K562 (cell line): ENCODE results near the gene SLC16A6. TPM values are rescaled to one million over a fixed set of nuclear protein-coding genes. Genes with fewer than 3 reads are reported as not detected.

ENCODE experiments used
- ATAC-seq: fragments of 200-7000 bp; cut with Tn5 transposase; 3 replicates; pipeline ENCODE4 v1.9.1; 2020; ENCODE audit warnings: moderate library complexity
- BruUV-seq: library from RNA; stranded (reverse); fragments of 400-500 nt; replicated peaks from 2 replicates; lab custom pipeline; 2021; lab: Mats Ljungman, UMichigan
- CTCF ChIA-PET: fragments of 300-600 bp; formaldehyde crosslinking; extraction: SDS; loops from one replicate; lab custom pipeline; 2021; ENCODE audit warnings: low intra/inter-chr PET ratio; lab: Yijun Ruan, JAX
- POLR2A ChIA-PET: fragments of 300-600, 350-650 bp; sonication (Branson Sonifier 250); formaldehyde crosslinking; extraction: SDS; loops from one replicate; lab custom pipeline; 2021; ENCODE audit warnings: antibody characterized with exemption, inconsistent platforms; lab: Yijun Ruan, JAX
- DNase-seq, 4 experiments: peaks; one replicate each; pipeline versions ENCODE4 v3.0.0 to v3.0.0-alpha.2; 2011 to 2018; ENCODE audit warnings: low spot score in 3 of 4, mixed read lengths in 3 of 4; ENCODE audit errors: extremely low read depth in 1 of 4
- FAIRE-seq: peaks from 2 replicates; lab custom pipeline; 2011; peaks lifted over from hg19 to GRCh38; lab: Jason Lieb, UNC
- H2AFZ ChIP-seq: 2 replicates; pipeline ENCODE4 v1.6.0; 2011; ENCODE audit warnings: low read depth, low read length, control low read depth, inconsistent platforms
- H3K27ac ChIP-seq: fragments of 200-600 bp; 3 replicates; pipeline ENCODE4 v1.8.0; 2011; ENCODE audit warnings: low read depth, mild to moderate bottlenecking, control low read depth, inconsistent platforms, low read length, moderate library complexity, mixed read lengths; ENCODE audit errors: extremely low read depth
- H3K27me3 ChIP-seq, 2 experiments: fragments of 300-600 bp in 1 of 2; 2 replicates in 1 of 2; 3 replicates in 1 of 2; pipeline versions ENCODE4 v1.6.0 to v1.8.0; 2011; ENCODE audit warnings: inconsistent platforms in 2 of 2, low read length in 2 of 2, mild to moderate bottlenecking in 1 of 2, mixed read lengths in 1 of 2, moderate library complexity in 1 of 2; ENCODE audit not compliant: control insufficient read depth in 2 of 2, insufficient read depth in 2 of 2
- H3K36me3 ChIP-seq: fragments of 300-600 bp; 3 replicates; pipeline ENCODE4 v1.8.0; 2011; ENCODE audit warnings: mild to moderate bottlenecking, low read length, inconsistent platforms; ENCODE audit not compliant: control insufficient read depth, insufficient read depth
- H3K4me1 ChIP-seq, 2 experiments: fragments of 200-600 bp in 1 of 2; replicated peaks in 1 of 2; 2 replicates in 1 of 2; 3 replicates in 1 of 2; pipeline versions ENCODE4 v1.5.1 to v1.8.0; 2011; ENCODE audit warnings: inconsistent platforms in 2 of 2, low read length in 2 of 2, mild to moderate bottlenecking in 1 of 2, mixed read lengths in 1 of 2, moderate library complexity in 1 of 2; ENCODE audit not compliant: control insufficient read depth in 2 of 2, insufficient read depth in 2 of 2
- H3K4me2 ChIP-seq: 2 replicates; pipeline ENCODE4 v1.6.1; 2011; ENCODE audit warnings: low read length, control low read depth, inconsistent platforms, mixed read lengths; ENCODE audit not compliant: insufficient read depth
- H3K4me3 ChIP-seq: fragments of 200-600 bp; sonication (generic), shearing (Covaris generic); 2 replicates; pipeline ENCODE4 v1.5.1; 2016; ENCODE audit warnings: control low read depth, inconsistent platforms
- H3K79me2 ChIP-seq: fragments of 200-600 bp; 3 replicates; pipeline ENCODE4 v1.8.0; 2011; ENCODE audit warnings: low read length, inconsistent platforms; ENCODE audit not compliant: control insufficient read depth, insufficient read depth
- H3K9ac ChIP-seq, 2 experiments: 2 replicates each; pipeline versions ENCODE4 v1.6.0 to v1.6.1; 2011; ENCODE audit warnings: low read depth in 2 of 2, low read length in 2 of 2, control low read depth in 1 of 2, inconsistent platforms in 1 of 2, mild to moderate bottlenecking in 1 of 2, mixed read lengths in 1 of 2; ENCODE audit not compliant: insufficient read depth in 1 of 2
- H3K9me1 ChIP-seq: one replicate; pipeline ENCODE4 v1.6.0; 2011; ENCODE audit warnings: inconsistent platforms, mild to moderate bottlenecking, low read length, moderate library complexity; ENCODE audit not compliant: control insufficient read depth, insufficient read depth
- H3K9me3 ChIP-seq: replicated peaks from 2 replicates; pipeline ENCODE4 v1.5.1; 2011; ENCODE audit warnings: low read depth, low read length, inconsistent platforms; ENCODE audit not compliant: control insufficient read depth, insufficient read depth
- H4K20me1 ChIP-seq: replicated peaks from 2 replicates; pipeline ENCODE4 v1.6.1; 2011; ENCODE audit warnings: low read length, inconsistent platforms, mixed read lengths; ENCODE audit not compliant: control insufficient read depth, insufficient read depth
- CHAMP1 ChIP-seq: fragments of 450-650 bp; IDR thresholded peaks from 2 replicates; pipeline ENCODE4 v1.6.1; 2016; ENCODE audit warnings: mild to moderate bottlenecking
- COPS2 ChIP-seq: fragments of 450-650 bp; conservative IDR thresholded peaks from 2 replicates; pipeline ENCODE4 v1.6.1; 2016; ENCODE audit warnings: mild to moderate bottlenecking, moderate library complexity
- ETV5 ChIP-seq: sonication (generic); formaldehyde crosslinking; IDR thresholded peaks from 2 replicates; pipeline ENCODE4 v1.4.0; 2020; ENCODE audit warnings: low read depth, mild to moderate bottlenecking, missing genetic modification reagents
- FOS ChIP-seq: IDR thresholded peaks from 3 replicates; pipeline ENCODE4 v1.6.1; 2011; ENCODE audit not compliant: insufficient read length; ENCODE audit errors: extremely low read depth
- FOXK1 ChIP-seq: sonication (generic); formaldehyde crosslinking; IDR thresholded peaks from 2 replicates; pipeline ENCODE4 v1.8.0; 2022; ENCODE audit warnings: missing genetic modification reagents, mild to moderate bottlenecking, borderline replicate concordance
- GABPB1 ChIP-seq: sonication (generic); formaldehyde crosslinking; IDR thresholded peaks from 2 replicates; pipeline ENCODE4 v1.8.0; 2022; ENCODE audit warnings: mild to moderate bottlenecking, missing genetic modification reagents
- GATAD2A ChIP-seq: fragments of 450-650 bp; IDR thresholded peaks from 2 replicates; pipeline ENCODE4 v1.6.1; 2017
- GTF2F1 ChIP-seq: IDR thresholded peaks from 2 replicates; pipeline ENCODE4 v1.6.1; 2011; ENCODE audit warnings: low read depth, low read length, improper control_type of control experiment
- MCM3 ChIP-seq: fragments of 450-650 bp; IDR thresholded peaks from 2 replicates; pipeline ENCODE4 v1.6.1; 2016
- MNT ChIP-seq, 2 experiments: fragments of 450-650 bp; conservative IDR thresholded peaks; 2 replicates each; pipeline ENCODE4 v1.6.1; 2017; ENCODE audit warnings: mild to moderate bottlenecking in 2 of 2, moderate library complexity in 2 of 2
- MTA3 ChIP-seq: fragments of 450-650 bp; formaldehyde crosslinking; IDR thresholded peaks from 2 replicates; pipeline ENCODE4 v1.6.1; 2017; ENCODE audit warnings: mild to moderate bottlenecking, borderline replicate concordance
- NELFE ChIP-seq: IDR thresholded peaks from 2 replicates; pipeline ENCODE4 v1.6.1; 2011; ENCODE audit warnings: mild to moderate bottlenecking; ENCODE audit not compliant: insufficient read depth, insufficient read length
- SAFB2 ChIP-seq: fragments of 200-400 bp; formaldehyde crosslinking; IDR thresholded peaks from 2 replicates; pipeline ENCODE4 v1.6.1; 2018; ENCODE audit warnings: borderline replicate concordance, low read length, low read depth, moderate library complexity; ENCODE audit not compliant: severe bottlenecking
- SNRNP70 ChIP-seq: fragments of 200-400 bp; formaldehyde crosslinking; optimal IDR thresholded peaks from 2 replicates; pipeline ENCODE3; 2017; ENCODE audit warnings: low read depth, low read length
- TCF15 ChIP-seq: fragments of 250-450 bp; sonication (Bioruptor Pico); IDR thresholded peaks from 2 replicates; pipeline ENCODE4 v1.8.0; 2022; ENCODE audit warnings: moderate library complexity, mild to moderate bottlenecking, inconsistent platforms
- ZBTB2 ChIP-seq: fragments of 450-650 bp; IDR thresholded peaks from 2 replicates; pipeline ENCODE4 v1.6.1; 2016; ENCODE audit warnings: antibody characterized with exemption
- ZC3H8 ChIP-seq: fragments of 450-650 bp; IDR thresholded peaks from 2 replicates; pipeline ENCODE4 v1.6.1; 2017
- ZFP36 ChIP-seq: fragments of 150-350 bp; IDR thresholded peaks from 2 replicates; pipeline ENCODE4 v1.6.1; 2018; ENCODE audit warnings: low read length, low read depth; ENCODE audit not compliant: partially characterized antibody
- ZNF143 ChIP-seq: sonication (generic); formaldehyde crosslinking; IDR thresholded peaks from 2 replicates; pipeline ENCODE4 v1.9.0; 2022; ENCODE audit warnings: mild to moderate bottlenecking, missing genetic modification reagents
- ZNF57 ChIP-seq: fragments of 450-650 bp; formaldehyde crosslinking; IDR thresholded peaks from 2 replicates; pipeline ENCODE4 v1.4.0; 2020; ENCODE audit warnings: mild to moderate bottlenecking, moderate library complexity
- WGBS: fragments of 100-300 bp; shearing (Covaris generic); methylation state at CpG from one replicate; pipeline ENCODE4 v1.1.6; 2016; ENCODE audit warnings: low coverage, mixed read lengths; ENCODE audit not compliant: insufficient coverage; ENCODE audit errors: missing lambda C conversion rate; 5-methylcytosine and 5-hydroxymethylcytosine counted together
- in situ Hi-C: fragments of 300-500 bp; cut with MboI; formaldehyde crosslinking; loops from 4 replicates; pipeline ENCODE4 v1.15.0; 2018; ENCODE audit warnings: inconsistent platforms, mixed read lengths
- intact Hi-C: fragments of 100-400 bp; cut with micrococcal nuclease; formaldehyde crosslinking; loops from 2 replicates; pipeline ENCODE4 v1.14.2; 2022
- polyA plus RNA-seq, 8 experiments: library from polyadenylated mRNA; depleted of rRNA in 4 of 8; stranded (reverse) in 5 of 8; unstranded in 3 of 8; fragments of >200 nt; fragmentation: Nextera tagmentation in 2 of 8; fragmentation: Illumina TruSeq in 1 of 8; extraction: Ambion mirVana in 2 of 8; extraction: Trizol in 1 of 8; gene quantifications; 2 replicates each; pipeline versions ENCODE4 v1.2.1 to v1.2.3, GENCODE V29; 2011 to 2014; ENCODE audit warnings: inconsistent platforms in 1 of 8, missing spikeins in 1 of 8
- total RNA-seq, 7 experiments: library from RNA; depleted of rRNA in 6 of 7; stranded (reverse); fragments of >200 nt in 6 of 7; fragmentation: Illumina TruSeq in 2 of 7; extraction: Trizol in 2 of 7; gene quantifications; 2 replicates each; pipeline versions ENCODE4 v1.2.1 to v1.2.3, GENCODE V29; 2011 to 2021; ENCODE audit warnings: low replicate concordance in 1 of 7

The SLC16A6 gene
- total and polyA plus RNA-seq, 9 of the 15 experiments (the other 6 are each of a cell fraction or from before 2014, with no cell fraction given): 0.05 to 0.31 (median 0.15) TPM

GRCh38 chr17:68231541-68231940, 59.4 kb downstream of the SLC16A6 start:
- no peaks in the 10 kb centered on the region for H3K9me1 ChIP-seq
- no TSS peak for BruUV-seq
- no peak overlapping the region for H3K4me3 ChIP-seq
- FAIRE-seq (no peak), DNase-seq (no peak), ATAC-seq (no peak)
- POLR2A ChIA-PET: no interaction called here
- H3K79me2 ChIP-seq: no peaks in the 10 kb centered on the region
- CTCF ChIA-PET: no interaction called here
- no peaks in the 10 kb centered on the region for H3K9me3 ChIP-seq
- no peak for TF ChIP-seq MTA3
- TF ChIP-seq NELFE: no peak
- TF ChIP-seq GTF2F1: no peak
- no peak for TF ChIP-seq FOXK1
- TF ChIP-seq ZC3H8: no peak
- no peak for TF ChIP-seq SAFB2
- no peak for TF ChIP-seq ZFP36
- TF ChIP-seq SNRNP70: no peak
- no peak for TF ChIP-seq COPS2
- no peak for TF ChIP-seq ZNF143
- no peak for TF ChIP-seq MNT (conservative IDR thresholded peaks at IDR 0.05)
- TF ChIP-seq GABPB1 (CRISPR knock-in tag): no peak
- no peak for TF ChIP-seq ZNF57 (CRISPR knock-in tag)
- TF ChIP-seq GATAD2A: no peak
- no peak for TF ChIP-seq MCM3
- no peak for TF ChIP-seq TCF15 (CRISPR knock-in tag)
- TF ChIP-seq CHAMP1: no peak
- TF ChIP-seq ZBTB2: no peak
- no peak for TF ChIP-seq FOS
- no peak for TF ChIP-seq ETV5 (CRISPR knock-in tag)
- intact Hi-C loops (no loop called here), in situ Hi-C loops (no loop called here)
- H4K20me1 ChIP-seq: no peaks in the 10 kb centered on the region
- no peak overlapping the region for H2AFZ ChIP-seq
- no peak overlapping the region for H3K27ac ChIP-seq
- no peaks in the 10 kb centered on the region; a peak in 1 of 5 replicates for H3K4me1 ChIP-seq
- WGBS: 0% methylated on average over 1 of the region's 1 CpG
- H3K9ac ChIP-seq: no peak overlapping the region
- no peaks in the 10 kb centered on the region for H3K36me3 ChIP-seq
- no peak overlapping the region for H3K4me2 ChIP-seq
- peaks cover 0 to 9% of the 10 kb centered on the region in 2 experiments; a peak in 2 of 5 replicates for H3K27me3 ChIP-seq
